HG02970 (cell line): ENCODE measurements around the gene ABCB10.
A peak's percentile ranks its signal among the peaks of the same experiment; 100 is the strongest.
"Not testable (repeated sequence)": the region's sequence is repeated elsewhere in the genome, so short reads cannot be mapped to it uniquely, and the experiment has no call there.

Experiments
- ATAC-seq: cut with Tn5 transposase; IDR thresholded peaks from one replicate; pipeline ENCODE4 v1.9.1; 2021; ENCODE audit warnings: mild to moderate bottlenecking, moderate library complexity, moderate number of reproducible peaks; ENCODE audit not compliant: unreplicated experiment, low FRiP score

The ABCB10 gene

DNA sequence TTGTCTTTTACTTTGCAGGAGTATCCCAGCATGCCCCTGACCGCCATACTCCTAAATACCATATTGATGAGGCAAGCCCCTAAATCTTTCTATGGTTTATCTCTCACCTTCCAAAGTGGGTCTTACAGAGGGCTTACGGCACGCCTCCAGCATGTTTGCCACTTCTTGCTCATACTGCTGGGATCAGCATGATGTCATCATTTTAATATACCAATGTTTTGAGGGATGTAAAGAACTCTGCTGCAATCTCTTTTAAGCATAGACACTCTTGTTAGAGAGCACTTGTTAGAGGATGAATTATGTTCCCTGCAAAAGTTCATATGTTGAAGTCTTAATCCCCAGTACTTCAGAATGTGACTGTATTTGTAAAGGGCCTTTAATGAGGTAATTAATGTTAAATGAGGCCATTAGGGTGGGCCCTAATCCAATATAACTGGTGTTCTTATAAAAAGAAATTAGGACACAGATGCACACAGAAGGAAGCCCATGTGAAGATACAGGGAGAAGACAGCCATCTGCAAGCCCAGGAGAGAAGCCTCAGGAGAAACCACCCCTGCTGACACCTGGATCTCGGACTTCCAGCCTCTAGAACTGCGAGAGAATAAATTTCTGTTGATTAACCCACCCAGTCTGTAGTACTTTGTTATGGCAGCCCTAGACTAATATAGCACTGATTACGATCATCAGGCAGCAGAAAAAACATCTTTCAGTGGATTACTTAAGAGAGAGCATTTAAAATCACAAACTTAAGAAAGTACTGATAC is 16.4 kb upstream of the ABCB10 start:
- no peak for ATAC-seq

DNA sequence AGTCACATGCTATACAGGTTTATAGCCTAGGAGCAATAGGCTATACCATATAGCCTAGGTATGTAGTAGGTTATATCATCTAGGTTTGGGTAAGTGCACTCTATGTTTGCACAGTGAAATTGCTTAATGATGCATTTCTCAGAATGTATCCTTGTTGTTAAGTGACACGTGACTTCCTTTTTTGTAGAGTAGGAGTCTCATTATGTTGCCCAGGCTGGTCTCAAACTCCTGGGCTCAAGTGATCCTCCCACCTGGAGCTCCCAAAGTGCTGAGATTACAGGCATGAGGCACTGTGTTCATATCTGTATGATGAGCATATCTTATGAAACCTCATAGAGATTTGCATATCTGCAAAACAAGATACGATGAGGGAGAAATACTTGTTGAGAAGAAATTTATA is 13.8 kb upstream of the ABCB10 start:
- no peak for ATAC-seq

DNA sequence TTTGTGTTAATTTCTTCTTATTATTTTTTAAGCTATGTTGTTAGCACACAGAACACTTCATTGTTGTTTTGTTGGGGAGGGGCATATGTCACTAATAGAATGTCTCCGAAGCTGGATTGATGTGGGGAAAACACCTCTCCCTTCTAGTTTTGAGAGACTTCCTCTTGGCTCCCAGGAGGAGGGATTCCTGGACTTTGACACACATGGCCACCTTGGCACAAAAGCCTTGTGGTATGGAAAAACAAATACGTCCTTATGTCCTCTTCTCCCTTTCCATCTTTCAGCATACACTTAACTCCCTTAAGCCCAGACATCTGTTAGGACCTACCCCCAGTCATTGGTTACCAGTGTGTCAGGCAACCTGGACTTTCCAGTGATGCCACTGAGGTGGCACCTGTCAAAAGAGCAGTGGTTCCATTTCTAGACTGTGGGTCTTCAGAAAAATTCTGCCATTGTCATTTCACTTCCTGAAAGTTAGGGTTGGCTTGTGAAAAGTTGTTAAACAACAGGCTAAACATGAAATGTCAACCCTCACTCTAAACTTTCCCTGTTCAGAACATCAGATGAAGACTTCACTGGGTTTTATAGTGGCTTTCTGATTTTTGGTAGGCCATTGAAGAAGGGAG is 12.5 kb upstream of the ABCB10 start:
- ATAC-seq = no peak

DNA sequence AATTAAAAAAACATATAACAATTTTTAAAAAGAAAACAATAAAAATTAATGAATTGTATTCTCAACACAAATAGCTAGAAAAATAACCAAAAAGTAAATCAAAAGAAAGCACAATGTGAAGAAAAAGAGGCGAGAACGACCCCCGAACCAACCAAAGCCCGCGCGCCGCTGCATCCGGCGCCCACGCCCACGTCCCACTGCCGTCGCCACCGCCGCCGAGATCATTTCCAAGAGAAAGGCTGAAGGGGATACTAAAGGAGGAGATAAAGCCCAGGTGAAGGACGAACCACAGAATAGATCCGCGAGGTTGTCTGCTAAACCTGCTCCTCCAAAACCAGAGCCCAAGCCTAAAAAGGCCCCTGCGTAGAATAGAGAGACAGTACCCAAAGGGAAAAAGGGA is 11.8 kb upstream of the ABCB10 start:
- no peak for ATAC-seq

DNA sequence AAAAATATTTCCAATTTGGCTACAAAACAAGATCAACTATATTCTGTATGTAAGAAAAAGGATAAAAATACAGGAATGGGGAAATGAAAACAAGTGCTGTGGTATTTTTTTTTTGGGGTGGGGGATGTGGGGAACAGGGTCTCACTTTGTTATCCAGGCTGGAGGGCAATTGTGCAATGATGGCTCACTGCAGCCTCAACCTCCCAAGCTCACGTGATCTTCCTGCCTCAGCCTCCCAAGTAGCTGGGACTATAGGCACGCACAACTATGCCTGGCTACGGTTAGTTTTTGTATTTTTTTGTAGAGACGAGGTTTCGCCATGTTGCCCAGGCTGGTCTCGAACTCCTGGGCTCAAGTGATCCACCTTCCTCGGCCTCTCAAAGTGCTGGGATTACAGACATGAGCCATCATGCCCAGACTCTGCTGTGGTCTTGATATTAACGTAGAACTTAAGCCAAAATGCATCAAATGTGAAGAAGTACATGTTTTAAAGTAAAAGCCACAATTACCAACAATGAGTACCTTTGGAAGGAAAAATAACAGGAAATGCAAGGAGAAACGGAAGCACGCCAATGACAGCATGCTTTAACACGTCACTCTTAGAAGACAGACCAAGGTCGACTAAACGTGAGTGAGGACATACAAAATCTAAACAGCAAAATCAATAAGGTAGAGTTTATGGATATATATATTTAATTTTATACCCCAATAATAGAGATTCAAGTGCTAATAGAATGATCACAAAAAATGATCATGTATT is 8.8 kb upstream of the ABCB10 start:
- ATAC-seq = no peak

DNA sequence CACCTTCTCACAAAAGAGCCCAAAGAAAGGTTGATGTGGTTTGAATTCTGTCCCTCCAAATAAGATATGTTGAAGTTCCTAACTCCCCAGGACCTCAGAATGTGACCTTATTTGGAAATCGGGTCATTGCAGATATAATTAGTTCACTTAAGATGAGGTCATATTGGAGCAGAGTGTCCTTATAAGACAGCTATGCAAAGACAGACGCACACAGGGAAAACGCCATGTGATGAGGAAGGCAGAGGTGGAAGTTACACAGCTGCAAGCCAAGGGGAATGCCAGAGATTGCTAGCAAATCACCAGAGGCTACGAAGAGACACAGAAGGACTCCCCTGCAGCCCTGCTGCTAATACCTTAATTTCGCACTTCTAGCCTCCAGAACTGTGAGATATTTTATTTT is 5.2 kb upstream of the ABCB10 start:
- no peak for ATAC-seq

DNA sequence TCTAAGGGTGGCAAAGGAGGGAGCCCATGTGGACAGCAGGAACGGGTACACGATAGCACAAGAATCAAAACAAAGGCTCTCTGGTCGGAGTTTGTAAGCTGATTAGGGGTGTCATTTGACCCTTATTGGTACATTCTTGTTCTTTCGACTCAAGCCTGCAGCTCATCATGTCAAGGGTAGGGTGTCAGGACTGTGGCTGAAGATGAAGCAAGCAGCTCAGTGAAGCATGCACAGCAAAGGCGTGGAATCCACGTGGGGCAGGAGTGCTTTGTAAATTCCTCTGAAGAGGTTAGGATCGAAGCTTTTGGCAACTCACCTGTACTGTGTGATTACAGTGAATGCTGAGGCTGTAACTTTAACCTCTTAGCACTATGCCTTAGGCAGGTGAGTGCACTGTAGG is 4.7 kb upstream of the ABCB10 start:
- ATAC-seq = no peak

DNA sequence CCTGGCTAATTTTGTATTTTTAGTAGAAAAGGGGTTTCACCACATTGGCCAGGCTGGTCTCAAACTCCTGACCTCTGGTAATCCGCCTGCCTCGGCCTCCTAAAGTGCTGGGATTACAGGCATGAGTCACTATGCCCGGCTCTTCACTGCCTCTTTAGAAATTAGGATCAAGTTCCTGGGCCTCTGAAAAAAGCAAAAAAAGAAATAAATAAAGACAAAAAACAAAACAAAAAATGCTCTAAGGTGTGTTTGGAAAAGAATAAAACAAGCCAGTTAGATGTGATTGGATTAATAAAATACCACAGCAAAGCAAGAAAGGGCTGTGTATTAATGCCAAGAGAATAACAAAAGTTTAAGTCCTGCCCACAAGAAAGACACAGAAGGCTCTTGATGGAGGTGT is 4.2 kb upstream of the ABCB10 start:
- no peak for ATAC-seq

DNA sequence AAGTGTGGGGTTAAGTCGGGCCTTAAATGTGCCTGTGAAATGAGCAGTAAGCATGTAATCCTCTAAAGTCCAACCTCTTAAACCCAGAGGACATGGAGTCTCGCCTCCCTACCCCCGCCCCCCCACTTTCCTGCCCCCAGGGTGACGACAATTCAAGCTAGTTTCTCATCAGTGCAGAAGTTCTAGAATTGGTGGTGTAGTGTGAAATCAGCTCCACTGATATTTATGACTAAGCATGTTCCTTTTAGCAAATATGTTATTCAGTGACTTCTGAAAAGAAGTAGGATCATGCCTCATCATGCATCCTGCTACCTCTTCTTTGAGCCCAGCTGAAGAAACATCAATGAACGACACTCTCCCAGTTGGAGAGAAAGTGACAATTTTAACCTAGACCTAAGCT is 2.6 kb upstream of the ABCB10 start:
- no peak for ATAC-seq

DNA sequence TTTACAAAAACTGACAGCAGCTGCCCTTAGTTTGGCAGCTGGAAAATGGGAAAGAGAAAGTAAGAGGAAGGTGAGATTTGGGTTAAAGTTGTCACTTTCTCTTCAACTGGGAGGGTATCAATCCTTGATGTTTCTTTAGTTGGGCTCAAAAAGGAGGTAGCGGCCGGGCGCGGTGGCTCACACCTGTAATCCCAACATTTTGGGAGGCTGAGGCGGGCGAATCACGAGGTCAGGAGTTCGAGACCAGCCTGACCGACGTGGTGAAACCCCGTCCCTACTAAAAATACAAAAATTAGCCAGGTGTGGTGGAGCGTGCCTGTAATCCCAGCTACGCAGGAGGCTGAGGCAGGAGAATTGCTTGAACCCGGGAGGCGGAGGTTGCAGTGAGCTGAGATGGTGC is 1.6 kb upstream of the ABCB10 start:
- ATAC-seq = not testable (repeated sequence)

DNA sequence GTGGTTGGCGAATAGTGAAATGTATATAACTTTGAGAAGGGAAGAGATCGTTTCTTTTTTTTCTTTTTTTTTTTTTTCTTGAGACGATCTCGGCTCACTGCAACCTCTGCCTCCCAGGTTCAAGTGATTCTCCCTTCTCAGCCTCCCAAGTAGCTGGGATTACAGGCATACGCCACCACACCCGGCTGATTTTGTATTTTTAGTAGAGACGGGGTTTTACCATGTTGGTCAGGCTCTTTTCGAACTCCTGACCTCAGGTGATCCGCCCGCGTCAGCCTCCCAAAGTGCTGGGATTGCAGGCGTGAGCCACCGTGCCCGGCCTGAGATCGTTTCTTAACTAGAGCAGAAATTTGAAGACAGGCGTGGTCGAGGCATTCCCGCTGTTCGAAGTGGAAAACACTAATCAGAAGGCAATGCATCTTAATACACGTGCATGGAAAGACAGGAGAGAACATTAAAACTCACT is 862 bp upstream of the ABCB10 start:
- not testable (repeated sequence) for ATAC-seq

DNA sequence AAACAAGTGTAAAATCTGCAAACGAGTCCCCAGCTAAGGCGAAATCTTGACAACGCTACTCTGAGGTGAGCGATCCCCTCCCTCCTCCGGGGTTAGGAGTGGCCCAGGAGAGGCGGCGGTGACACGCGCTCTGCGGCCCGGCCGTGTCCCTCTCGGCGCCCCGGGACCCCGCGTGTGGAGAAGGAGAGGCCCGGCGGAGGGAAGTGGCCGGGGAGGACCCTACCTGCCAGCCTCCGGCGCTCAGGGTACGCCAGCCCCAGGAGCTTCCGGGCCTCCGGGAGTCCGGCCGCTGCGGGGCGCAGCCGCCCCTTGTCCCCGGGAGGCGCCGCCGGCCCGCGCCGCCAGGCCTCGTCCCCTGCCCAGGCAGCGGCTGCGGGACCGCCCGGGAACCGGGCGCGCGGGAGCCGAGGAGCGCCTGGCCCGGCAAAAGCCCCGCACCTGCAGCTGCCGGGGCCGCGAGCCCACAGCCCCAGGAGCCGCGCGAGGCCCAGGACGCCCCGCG is 543 bp downstream of the ABCB10 start:
- ATAC-seq = peak; percentile 37

DNA sequence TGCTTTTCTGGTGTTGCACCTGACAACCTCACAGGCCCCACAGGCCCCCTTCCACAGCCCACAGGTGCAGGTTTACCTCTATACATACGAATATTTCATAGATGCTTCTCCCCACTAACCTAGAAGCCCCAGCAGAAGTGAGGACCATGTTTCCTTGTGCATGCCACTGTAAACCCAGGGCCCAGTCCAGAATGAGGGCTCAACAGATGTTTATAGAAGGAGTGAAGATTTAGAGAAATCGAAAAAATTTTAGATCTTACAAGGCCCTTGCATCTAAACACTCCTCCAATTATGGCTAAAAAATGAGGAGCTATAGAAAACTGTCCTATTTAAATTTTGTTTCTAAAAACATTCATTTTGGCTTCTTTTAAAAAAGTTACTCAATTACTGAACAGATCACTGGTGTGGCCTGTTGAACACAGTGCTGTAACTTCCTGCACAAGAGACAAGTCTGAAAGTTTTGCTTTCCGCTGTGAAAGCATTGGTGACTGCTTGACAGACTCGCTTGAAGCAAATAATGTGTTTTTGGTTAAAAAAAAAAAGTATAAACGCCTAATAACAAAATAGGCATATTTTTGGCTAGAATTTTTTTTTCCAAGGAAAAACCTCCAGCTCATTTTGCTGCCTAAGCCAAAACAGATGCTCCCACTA is 1.2 kb downstream of the ABCB10 start:
- no peak for ATAC-seq

DNA sequence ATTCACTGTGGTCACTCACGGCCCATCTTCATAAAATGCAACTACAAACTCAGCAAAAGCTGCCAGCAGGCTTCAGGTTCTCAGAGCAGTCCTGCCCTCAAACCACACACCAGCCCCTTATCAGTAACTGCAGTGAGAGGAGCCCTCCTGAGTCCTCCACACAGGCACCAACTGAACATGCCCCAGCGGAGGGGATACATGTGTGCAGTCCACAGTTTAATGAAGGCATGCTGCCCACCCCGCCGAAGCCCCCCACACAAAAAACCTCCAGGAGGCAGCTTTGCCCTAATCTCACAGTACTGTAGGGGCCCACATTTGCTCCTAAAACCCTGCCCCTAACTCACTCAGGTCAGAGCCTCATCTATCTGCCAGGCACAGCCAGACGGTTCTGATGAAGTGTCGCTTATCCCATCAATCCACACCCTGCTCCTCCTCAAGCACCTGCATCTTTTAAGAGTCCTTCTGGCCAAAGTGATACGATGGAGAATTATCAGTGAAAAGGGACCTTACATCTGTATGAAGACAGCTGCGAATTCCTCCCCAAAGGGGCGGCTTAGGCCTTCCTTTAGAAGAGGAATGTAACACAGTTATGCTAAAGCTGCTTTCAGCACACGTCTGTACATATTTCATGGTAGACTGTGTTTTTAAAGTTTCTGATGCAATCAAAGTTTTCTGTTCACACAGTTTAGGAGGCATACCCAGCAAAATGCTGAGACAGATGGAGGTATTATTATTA is 3.5 kb downstream of the ABCB10 start:
- ATAC-seq = no peak

DNA sequence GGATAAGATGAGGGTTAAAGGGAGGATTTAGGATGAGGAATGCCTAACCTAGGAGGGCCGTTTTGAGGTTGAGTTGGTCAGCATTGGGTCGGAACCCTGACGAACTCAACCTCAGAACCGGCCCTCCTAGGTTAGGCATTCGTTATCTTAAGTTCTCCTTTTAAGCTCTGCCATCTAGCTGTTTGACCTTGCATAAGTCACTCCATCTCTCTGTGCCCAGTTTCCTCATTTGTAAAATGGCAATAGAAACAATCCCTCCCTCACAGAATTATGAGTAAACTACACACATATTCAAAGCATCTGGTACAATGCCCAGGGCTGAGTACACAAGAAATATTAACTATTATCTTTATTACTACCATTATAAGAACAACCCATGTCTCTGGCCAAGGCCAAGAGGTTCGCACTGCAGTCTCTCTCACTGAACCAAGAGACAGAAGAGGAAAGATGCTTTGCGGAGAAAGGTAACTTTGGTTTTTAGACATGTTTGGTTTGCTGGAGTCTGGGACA is 4.8 kb downstream of the ABCB10 start:
- no peak for ATAC-seq

DNA sequence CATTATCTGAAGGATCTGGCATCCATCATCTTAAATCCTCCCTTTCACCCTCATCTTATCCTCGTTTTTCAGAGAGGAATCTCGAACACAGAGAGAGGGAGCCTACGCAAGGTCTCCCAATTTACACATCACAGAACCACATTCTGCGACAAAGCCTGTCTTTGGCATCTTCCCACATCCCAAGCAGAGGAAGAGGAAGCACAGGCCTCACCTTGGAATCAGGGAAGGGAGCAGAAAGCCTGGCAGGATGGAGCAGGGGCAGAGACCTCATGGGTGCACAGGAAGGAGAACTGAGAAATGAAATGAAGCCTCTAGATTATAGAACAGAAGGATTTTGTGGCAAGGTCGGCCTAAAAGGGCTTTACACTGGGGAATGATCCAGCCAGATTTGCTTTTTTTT is 5.8 kb downstream of the ABCB10 start:
- no peak for ATAC-seq

DNA sequence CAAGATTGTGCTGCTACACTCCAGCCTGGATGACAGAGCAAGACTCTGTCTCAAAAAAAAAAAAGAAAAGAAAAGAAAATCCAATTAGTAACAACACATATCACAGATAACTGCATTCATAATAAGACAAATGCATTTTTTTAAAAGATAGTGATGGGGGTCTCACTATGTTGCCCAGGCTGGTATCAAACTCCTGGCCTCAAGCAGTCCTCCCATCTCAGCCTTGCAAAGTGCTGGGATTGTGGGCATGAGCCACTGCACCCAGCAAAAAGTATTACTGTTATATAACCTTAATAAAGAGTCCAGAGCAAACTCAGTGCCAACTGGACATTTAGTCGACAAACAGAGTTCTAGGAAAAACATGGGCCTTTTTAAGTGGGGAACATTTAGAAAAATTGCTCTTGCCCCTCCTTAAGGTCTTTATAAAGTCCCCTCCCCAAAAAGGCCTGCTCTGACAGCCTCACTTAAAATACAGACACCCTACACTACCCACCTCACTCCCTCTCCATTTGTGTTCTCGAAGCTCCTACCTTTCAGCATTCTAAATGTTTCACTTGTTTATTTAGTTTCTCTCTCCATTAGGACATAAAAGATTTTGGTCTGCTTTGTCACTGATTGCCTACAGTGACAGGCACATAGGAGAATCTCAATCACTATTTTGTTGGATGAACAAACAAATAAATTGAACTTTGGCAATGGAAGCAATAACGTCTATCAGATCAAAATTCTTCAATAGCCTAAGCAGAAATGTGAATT is 7.5 kb downstream of the ABCB10 start:
- ATAC-seq = no peak

DNA sequence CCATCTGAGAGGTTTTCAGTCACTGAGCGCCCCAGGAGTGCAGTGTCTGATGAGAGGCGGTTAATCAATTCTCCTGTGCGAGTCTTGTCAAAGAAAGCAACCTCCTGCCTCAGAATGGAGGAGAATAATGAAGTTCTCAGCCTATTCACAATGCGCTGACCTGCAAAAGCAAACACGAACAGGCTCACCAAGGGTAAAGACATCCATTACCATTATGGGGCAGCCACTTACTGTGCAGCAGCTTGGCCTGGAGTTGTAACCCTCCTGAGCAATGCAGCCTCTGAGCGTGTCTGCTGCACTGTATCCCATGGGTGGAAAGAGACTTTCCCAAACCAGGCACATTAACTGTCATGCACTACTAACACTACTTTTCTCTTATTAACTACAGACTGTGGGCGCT is 11.0 kb downstream of the ABCB10 start:
- ATAC-seq = no peak

DNA sequence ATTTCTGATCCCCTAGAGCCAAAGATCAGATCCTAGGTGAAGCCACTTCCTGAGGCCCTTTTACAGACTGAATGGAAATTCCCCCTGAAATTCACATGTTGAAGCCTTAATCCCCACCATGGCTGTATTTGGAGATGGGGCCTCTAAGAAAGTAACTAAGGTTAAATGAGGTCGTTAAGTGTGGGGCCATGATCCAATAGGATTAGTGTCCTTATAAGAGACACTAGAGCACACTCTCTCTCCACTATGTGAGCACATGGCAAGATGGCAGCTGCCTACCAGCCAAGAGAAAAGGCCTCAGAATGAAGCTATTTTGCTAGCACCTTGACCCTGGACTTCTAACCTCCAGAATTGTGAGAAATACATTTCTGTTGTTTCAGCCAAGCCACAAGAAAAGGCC is 13.9 kb downstream of the ABCB10 start:
- no peak for ATAC-seq
